Activated T-helper 17 cell treated with anti-CD3 and anti-CD28 coated beads, Interleukin-2, amount 50 U/mL, for 72 hours (primary cell): ENCODE measurements around the gene SPINT3. TPM values are rescaled to one million over a fixed set of nuclear protein-coding genes. Genes with fewer than 3 reads are reported as not detected.
A peak's percentile ranks its signal among the peaks of the same experiment; 100 is the strongest.
"Not testable (repeated sequence)": the region's sequence is repeated elsewhere in the genome, so short reads cannot be mapped to it uniquely, and the experiment has no call there.

Experiments used
- ATAC-seq: fragments of 150-1000 bp; cut with Tn5 transposase; replicated peaks from 2 replicates; pipeline ENCODE4 v1.10.0; 2021; ENCODE audit warnings: mild to moderate bottlenecking, moderate library complexity
- H3K27ac Mint-ChIP-seq: one replicate; pipeline ENCODE4 v1.8.0; 2022; ENCODE audit warnings: mixed read lengths
- H3K27me3 Mint-ChIP-seq: one replicate; pipeline ENCODE4 v1.8.0; 2022; ENCODE audit warnings: mixed read lengths
- H3K36me3 Mint-ChIP-seq: one replicate; pipeline ENCODE4 v1.8.0; 2022; ENCODE audit warnings: low read depth, mild to moderate bottlenecking, mixed read lengths
- H3K4me1 Mint-ChIP-seq: one replicate; pipeline ENCODE4 v1.8.0; 2022; ENCODE audit warnings: mixed read lengths
- H3K4me3 Mint-ChIP-seq: one replicate; pipeline ENCODE4 v1.8.0; 2022; ENCODE audit warnings: mild to moderate bottlenecking, mixed read lengths
- H3K9me3 Mint-ChIP-seq: one replicate; pipeline ENCODE4 v1.8.0; 2022; ENCODE audit warnings: mixed read lengths
- total RNA-seq, 2 donors: library from RNA; stranded (reverse); gene quantifications; one replicate each; pipeline ENCODE4 v1.2.3, GENCODE V29; 2022

SPINT3 gene
- total RNA-seq, 2 donors from 2014 or later: not detected

- ATAC-seq: no peak
- H3K27me3 Mint-ChIP-seq: peaks cover 33% of the 10 kb centered on the region
- no peak overlapping the region for H3K4me3 Mint-ChIP-seq
- no peaks in the 10 kb centered on the region for H3K4me1 Mint-ChIP-seq
- no peak overlapping the region for H3K27ac Mint-ChIP-seq
- H3K9me3 Mint-ChIP-seq: no peaks in the 10 kb centered on the region
- H3K36me3 Mint-ChIP-seq: no peaks in the 10 kb centered on the region
Observed at GRCh38 chr20:45485388-45485787, 30.0 kb downstream of the SPINT3 start.

- Mint-ChIP-seq H3K9me3 (no peaks in the 10 kb centered on the region), H3K27me3 (peaks cover 34% of the 10 kb centered on the region), H3K4me3 (no peak overlapping the region), H3K27ac (no peak overlapping the region), H3K36me3 (no peaks in the 10 kb centered on the region), H3K4me1 (no peaks in the 10 kb centered on the region)
- no peak for ATAC-seq
Observed at GRCh38 chr20:45484676-45485075, 30.7 kb downstream of the SPINT3 start.

- Mint-ChIP-seq H3K9me3 (no peaks in the 10 kb centered on the region), H3K27ac (no peak overlapping the region), H3K4me1 (no peaks in the 10 kb centered on the region), H3K27me3 (peaks cover 34% of the 10 kb centered on the region), H3K4me3 (no peak overlapping the region), H3K36me3 (no peaks in the 10 kb centered on the region)
- ATAC-seq: no peak
Observed at GRCh38 chr20:45479822-45480221, 35.6 kb downstream of the SPINT3 start.

GRCh38 chr20:45477530-45478148, 37.8 kb downstream of the SPINT3 start:
- H3K36me3 Mint-ChIP-seq, H3K4me1 Mint-ChIP-seq, ATAC-seq, H3K4me3 Mint-ChIP-seq, H3K9me3 Mint-ChIP-seq, H3K27ac Mint-ChIP-seq: not testable (repeated sequence)
- H3K27me3 Mint-ChIP-seq: peaks cover 38% of the 10 kb centered on the region

GRCh38 chr20:45472286-45472685, 43.1 kb downstream of the SPINT3 start:
- peaks cover 37% of the 10 kb centered on the region for H3K27me3 Mint-ChIP-seq
- H3K9me3 Mint-ChIP-seq, H3K27ac Mint-ChIP-seq, H3K4me1 Mint-ChIP-seq, H3K36me3 Mint-ChIP-seq, H3K4me3 Mint-ChIP-seq, ATAC-seq: not testable (repeated sequence)

- peaks cover 45% of the 10 kb centered on the region for H3K27me3 Mint-ChIP-seq
- ATAC-seq: peak; percentile 30
- no peaks in the 10 kb centered on the region for H3K4me1 Mint-ChIP-seq
- H3K36me3 Mint-ChIP-seq: no peaks in the 10 kb centered on the region
- no peak overlapping the region for H3K27ac Mint-ChIP-seq
- peak overlapping the region; percentile 60 for H3K4me3 Mint-ChIP-seq
- H3K9me3 Mint-ChIP-seq: no peaks in the 10 kb centered on the region
Observed at GRCh38 chr20:45470937-45471336, 44.5 kb downstream of the SPINT3 start.

GRCh38 chr20:45470262-45470931, 45.0 kb downstream of the SPINT3 start:
- Mint-ChIP-seq H3K4me1 (no peaks in the 10 kb centered on the region), H3K27me3 (peaks cover 49% of the 10 kb centered on the region), H3K9me3 (no peaks in the 10 kb centered on the region), H3K36me3 (no peaks in the 10 kb centered on the region), H3K4me3 (peak overlapping the region; percentile 60), H3K27ac (no peak overlapping the region)
- ATAC-seq: peak; percentile 83

GRCh38 chr20:45469336-45470261, 45.8 kb downstream of the SPINT3 start, which contains the start of gene WFDC2:
Gene WFDC2, plus strand, starts transcription at chr20:45469753. Its CDS starts 29 bp downstream, at chr20:45469782.
- no peak within 1 kb of the TSS for H3K27ac Mint-ChIP-seq
- no peaks in the 10 kb centered on the region for H3K36me3 Mint-ChIP-seq
- H3K27me3 Mint-ChIP-seq: peaks cover 50% of the 10 kb centered on the region
- H3K4me3 Mint-ChIP-seq: peak within 1 kb of the TSS; percentile 60
- no peaks in the 10 kb centered on the region for H3K9me3 Mint-ChIP-seq
- no peaks in the 10 kb centered on the region for H3K4me1 Mint-ChIP-seq
- peak; percentile 27 for ATAC-seq

GRCh38 chr20:45467861-45468260, 47.6 kb downstream of the SPINT3 start:
- H3K4me3 Mint-ChIP-seq: no peak overlapping the region
- ATAC-seq: no peak
- H3K27me3 Mint-ChIP-seq: peaks cover 36% of the 10 kb centered on the region
- H3K9me3 Mint-ChIP-seq: no peaks in the 10 kb centered on the region
- H3K36me3 Mint-ChIP-seq: no peaks in the 10 kb centered on the region
- H3K27ac Mint-ChIP-seq: no peak overlapping the region
- H3K4me1 Mint-ChIP-seq: no peaks in the 10 kb centered on the region

- H3K9me3 Mint-ChIP-seq: no peaks in the 10 kb centered on the region
- H3K4me1 Mint-ChIP-seq: no peaks in the 10 kb centered on the region
- H3K27ac Mint-ChIP-seq: no peak overlapping the region
- no peaks in the 10 kb centered on the region for H3K36me3 Mint-ChIP-seq
- ATAC-seq: no peak
- H3K27me3 Mint-ChIP-seq: peaks cover 36% of the 10 kb centered on the region
- H3K4me3 Mint-ChIP-seq: no peak overlapping the region
Observed at GRCh38 chr20:45467172-45467571, 48.2 kb downstream of the SPINT3 start.

- Mint-ChIP-seq H3K9me3 (no peaks in the 10 kb centered on the region), H3K4me1 (no peaks in the 10 kb centered on the region), H3K4me3 (no peak overlapping the region), H3K27me3 (peaks cover 31% of the 10 kb centered on the region), H3K27ac (no peak overlapping the region), H3K36me3 (no peaks in the 10 kb centered on the region)
- ATAC-seq: no peak
Observed at GRCh38 chr20:45465491-45466266, 49.7 kb downstream of the SPINT3 start.

- Mint-ChIP-seq H3K27ac (no peak overlapping the region), H3K9me3 (no peaks in the 10 kb centered on the region), H3K4me1 (no peaks in the 10 kb centered on the region), H3K27me3 (peaks cover 31% of the 10 kb centered on the region), H3K36me3 (no peaks in the 10 kb centered on the region), H3K4me3 (no peak overlapping the region)
- ATAC-seq: peak; percentile 76
Observed at GRCh38 chr20:45463709-45464108, 51.7 kb downstream of the SPINT3 start.

GRCh38 chr20:45462711-45463509, 52.5 kb downstream of the SPINT3 start:
- Mint-ChIP-seq H3K27me3 (peaks cover 24% of the 10 kb centered on the region), H3K36me3 (no peaks in the 10 kb centered on the region), H3K9me3 (no peaks in the 10 kb centered on the region), H3K27ac (no peak overlapping the region), H3K4me1 (no peaks in the 10 kb centered on the region), H3K4me3 (no peak overlapping the region)
- no peak for ATAC-seq
